ENCODE results near the gene MEG3.

GRCh38 chr14:100875126-100875525 is 49.2 kb downstream of the MEG3 start:
- TF ChIP-seq CEBPZ (IDR thresholded peaks at IDR 0.05; ENCODE audit: borderline replicate concordance, low read depth, low read length) (no peak), CTCF (IDR thresholded peaks at IDR 0.05 in 2 of 3, conservative IDR thresholded peaks at IDR 0.05 in 1 of 3; ENCODE audit: insufficient read depth in 2 of 3, low read depth in 1 of 3, low read length in 3 of 3) (no peak), EZH2 (IDR thresholded peaks at IDR 0.05; ENCODE audit: borderline replicate concordance, low read depth, low read length) (no peak), EGR1 (conservative IDR thresholded peaks at IDR 0.05) (no peak), TCFL5 (CRISPR knock-in tag; conservative IDR thresholded peaks at IDR 0.05) (no peak), ZNF282 (CRISPR knock-in tag; IDR thresholded peaks at IDR 0.05) (no peak), KDM1A (IDR thresholded peaks at IDR 0.05) (no peak)

Measured in K562 (cell line).